Left cardiac atrium (tissue), 4 donors: ENCODE measurements around the gene TXNRD2. TPM values are rescaled to one million over a fixed set of nuclear protein-coding genes. Genes with fewer than 3 reads are reported as not detected.
A peak's percentile ranks its signal among the peaks of the same experiment; 100 is the strongest.
"Not testable (repeated sequence)": the region's sequence is repeated elsewhere in the genome, so short reads cannot be mapped to it uniquely, and the experiment has no call there.

ENCODE experiments used
- ATAC-seq, 2 donors: fragments of 200-7000 bp; cut with Tn5 transposase; one replicate each; pipeline ENCODE4 v1.9.1; 2020; ENCODE audit warnings: mild to moderate bottlenecking in 2 of 2, moderate library complexity in 2 of 2
- DNase-seq: peaks from one replicate; pipeline ENCODE4 v3.0.0-alpha.2; 2020
- intact Hi-C, 2 donors: fragments of 100-400 bp; cut with DNase I; formaldehyde crosslinking; loops; one replicate each; pipeline versions ENCODE4 v1.14.1 to v1.15.1; 2022 to 2023
- total RNA-seq, 2 donors: library from RNA; stranded (reverse); fragmentation: NEBNext Ultra II Directional; extraction: Animal tissue kit (Norgen Biotek cat#: 25700); gene quantifications; one replicate each; pipeline ENCODE4 v1.2.1, GENCODE V29; 2021
- donor health status: DM: no; HTN: yes; CAD: no.
- donor health status: DM: no; HTN: yes; CAD: no; lungs with severe emphysema.
- donor health status: DM: yes; HTN: yes; CAD: no.
- donor health status: Dilated cardiomyopathy.

Gene TXNRD2
- total RNA-seq, 2 donors from 2014 or later: 22.7 to 29.6 TPM

GRCh38 chr22:19885841-19886592 is 55.6 kb downstream of the TXNRD2 start:
- DNase-seq: no peak
- intact Hi-C loops: no loop called here
- no peak for ATAC-seq

- no peak for DNase-seq
- intact Hi-C loops: no loop called here
- ATAC-seq: no peak
Measured at GRCh38 chr22:19884954-19885751, 56.5 kb downstream of the TXNRD2 start.

GRCh38 chr22:19884161-19884953 is 57.3 kb downstream of the TXNRD2 start:
- DNase-seq: no peak
- no peak for ATAC-seq
- intact Hi-C loops: no loop called here

GRCh38 chr22:19883446-19883845 is 58.2 kb downstream of the TXNRD2 start:
- not testable (repeated sequence) for ATAC-seq

GRCh38 chr22:19882446-19883381 is 58.9 kb downstream of the TXNRD2 start:
- no peak for ATAC-seq
- no peak for DNase-seq
- intact Hi-C loops: no loop called here

More at GRCh38 chr22:19883446-19883845, 58.2 kb downstream of the TXNRD2 start:
- DNase-seq, intact Hi-C loops: not testable (repeated sequence)

- ATAC-seq: peak; percentile 39 to 69
- intact Hi-C loops: no loop called here
Measured at GRCh38 chr22:19880786-19881569, 60.6 kb downstream of the TXNRD2 start.

GRCh38 chr22:19879992-19880785 is 61.4 kb downstream of the TXNRD2 start:
- DNase-seq (peak; percentile 12), ATAC-seq (no peak)
- intact Hi-C loops: no loop called here

More at GRCh38 chr22:19880786-19881569, 60.6 kb downstream of the TXNRD2 start:
- peak; percentile 75 for DNase-seq

GRCh38 chr22:19879643-19879991 is 62.0 kb downstream of the TXNRD2 start:
- peak; percentile 13 for DNase-seq
- ATAC-seq: no peak

GRCh38 chr22:19879246-19879570 is 62.4 kb downstream of the TXNRD2 start:
- intact Hi-C loops: no loop called here
- no peak for ATAC-seq
- DNase-seq: peak; percentile 12

More at GRCh38 chr22:19879643-19879991, 62.0 kb downstream of the TXNRD2 start:
- intact Hi-C loops: no loop called here

- DNase-seq (peak; percentile 10), ATAC-seq (no peak)
- intact Hi-C loops: no loop called here
Measured at GRCh38 chr22:19878461-19879245, 63.0 kb downstream of the TXNRD2 start.

- intact Hi-C loops: no loop called here
- peak; percentile 8 for DNase-seq
- no peak for ATAC-seq
Measured at GRCh38 chr22:19877626-19878339, 63.8 kb downstream of the TXNRD2 start.

- ATAC-seq (no peak), DNase-seq (peak; percentile 19)
- intact Hi-C loops: no loop called here
Measured at GRCh38 chr22:19876941-19877625, 64.5 kb downstream of the TXNRD2 start.

- ATAC-seq: peak in 1 of 2 donors; percentile 29
- DNase-seq: peak; percentile 47
- intact Hi-C loops: no loop called here
Measured at GRCh38 chr22:19876314-19876940, 65.2 kb downstream of the TXNRD2 start.

GRCh38 chr22:19875531-19876313 is 65.9 kb downstream of the TXNRD2 start:
- peak in 1 of 2 donors; percentile 36 for ATAC-seq
- intact Hi-C loops: no loop called here
- peak; percentile 56 for DNase-seq
